ENCODE measurements around the gene LMTK3. TPM values are rescaled to one million over a fixed set of nuclear protein-coding genes. Genes with fewer than 3 reads are reported as not detected.
A peak's percentile ranks its signal among the peaks of the same experiment; 100 is the strongest.

LMTK3 gene
- total and polyA plus RNA-seq, 9 of the 15 experiments (the other 6 are each of a cell fraction or from before 2014, with no cell fraction given): 0.35 to 12.3 (median 2.0) TPM; not detected in 2

DNA sequence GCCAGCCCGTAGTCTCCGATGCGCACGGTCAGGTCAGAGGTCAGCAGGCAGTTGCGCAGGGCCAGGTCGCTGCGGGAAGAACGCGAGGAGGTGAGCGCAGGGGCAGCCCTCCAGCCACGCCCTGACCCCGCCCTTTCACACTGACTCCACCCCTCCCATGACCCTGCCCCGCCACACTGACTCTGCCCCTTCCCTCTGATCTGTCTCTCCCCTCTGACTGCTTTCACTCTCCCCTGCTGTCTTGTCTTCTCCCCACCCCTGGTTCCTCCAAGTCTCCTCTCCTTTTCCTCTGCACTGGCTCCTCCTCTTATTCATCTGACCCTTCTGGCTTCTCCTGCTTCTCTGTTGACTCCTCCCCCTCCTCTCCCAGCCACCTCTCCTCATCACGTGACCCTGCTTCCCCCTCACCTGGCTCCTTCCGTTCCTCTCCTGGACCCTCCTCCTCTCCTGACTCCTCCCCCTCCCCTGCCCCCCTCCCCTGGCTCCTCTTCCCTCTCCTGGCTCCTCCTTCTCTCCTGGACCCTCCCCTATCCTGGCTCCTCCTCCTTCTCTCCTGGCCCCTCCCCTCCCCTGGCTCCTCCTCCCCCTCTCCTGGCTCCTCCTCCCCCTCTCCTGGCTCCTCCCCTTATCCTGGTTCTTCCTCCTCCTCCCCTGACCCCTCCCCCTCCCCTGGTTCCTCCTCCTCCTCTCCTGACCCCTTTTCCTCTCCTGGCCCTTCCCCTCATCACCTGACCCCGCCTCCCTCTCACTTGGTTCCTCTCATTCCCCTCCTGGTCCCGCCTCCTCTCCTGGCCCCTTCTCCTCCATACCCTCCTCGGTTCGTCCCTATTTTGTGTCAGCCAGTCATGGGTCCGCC, 9.9 kb downstream of the LMTK3 start (continued):
- TF ChIP-seq HMGXB4 (CRISPR knock-in tag; IDR thresholded peaks at IDR 0.05): no peak
- TF ChIP-seq IFI16 (CRISPR knock-in tag; IDR thresholded peaks at IDR 0.05): no peak
- TF ChIP-seq SMAD2 (IDR thresholded peaks at IDR 0.05; ENCODE audit: low read depth, low read length): no peak
- peak; percentile 80 for TF ChIP-seq LEF1 (IDR thresholded peaks at IDR 0.05)
- TF ChIP-seq NCOR1 (IDR thresholded peaks at IDR 0.05): no peak
- no peak for TF ChIP-seq BRCA1 (IDR thresholded peaks at IDR 0.05)
- no peak for TF ChIP-seq BRCA1 (CRISPR knock-in tag; IDR thresholded peaks at IDR 0.05)
- TF ChIP-seq KAT2B (IDR thresholded peaks at IDR 0.05; ENCODE audit: low read depth, low read length): no peak
- TF ChIP-seq KDM4B (IDR thresholded peaks at IDR 0.05; ENCODE audit: borderline replicate concordance in 2 of 2, low read depth in 1 of 2): no peak
- no peak for TF ChIP-seq ERF (CRISPR knock-in tag; IDR thresholded peaks at IDR 0.05)
- peak; percentile 91 to 94 for TF ChIP-seq FOXK2 (conservative IDR thresholded peaks at IDR 0.05 in 1 of 2, IDR thresholded peaks at IDR 0.05 in 1 of 2; ENCODE audit: low read depth in 2 of 2)
- TF ChIP-seq HIVEP1 (CRISPR knock-in tag; IDR thresholded peaks at IDR 0.05): no peak
- TF ChIP-seq RFX5 (IDR thresholded peaks at IDR 0.05; ENCODE audit: low read depth, low read length): no peak
- no peak for TF ChIP-seq DDX20 (tag; IDR thresholded peaks at IDR 0.05; ENCODE audit: low read depth)
- no peak for TF ChIP-seq MYBL2 (IDR thresholded peaks at IDR 0.05; ENCODE audit: low read depth)
- no peak for TF ChIP-seq MYBL2 (CRISPR knock-in tag; IDR thresholded peaks at IDR 0.05; ENCODE audit: borderline replicate concordance)
- TF ChIP-seq ZNF212 (CRISPR knock-in tag; IDR thresholded peaks at IDR 0.05): no peak
- no peak for TF ChIP-seq SRSF9 (IDR thresholded peaks at IDR 0.05; ENCODE audit: borderline replicate concordance, low read depth, low read length)
- TF ChIP-seq, protein P1, sequence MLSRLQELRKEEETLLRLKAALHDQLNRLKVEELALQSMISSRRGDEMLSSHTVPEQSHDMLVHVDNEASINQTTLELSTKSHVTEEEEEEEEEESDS (CRISPR knock-in tag; IDR thresholded peaks at IDR 0.05): no peak
- 0 out of 2 replicates have a peak, but pooled peaks have one; percentile 29 for TF ChIP-seq CTBP1 (IDR thresholded peaks at IDR 0.05; ENCODE audit: borderline replicate concordance)
- no peak for TF ChIP-seq ELF2 (CRISPR knock-in tag; IDR thresholded peaks at IDR 0.05)
- TF ChIP-seq CC2D1A (IDR thresholded peaks at IDR 0.05): 0 out of 2 replicates have a peak, but pooled peaks have one; percentile 23
- no peak for TF ChIP-seq U2AF2 (optimal IDR thresholded peaks at IDR 0.05; ENCODE audit: low read depth, low read length)
- TF ChIP-seq MAFK (IDR thresholded peaks at IDR 0.05; ENCODE audit: low read length): no peak
- TF ChIP-seq CTCF (IDR thresholded peaks at IDR 0.05 in 2 of 3, conservative IDR thresholded peaks at IDR 0.05 in 1 of 3; ENCODE audit: insufficient read depth in 2 of 3, low read depth in 1 of 3, low read length in 3 of 3): 0 out of 6 replicates have a peak, but pooled peaks of 1 of the 3 experiments have one; percentile 10
- TF ChIP-seq TRIM28 (IDR thresholded peaks at IDR 0.05): peak; percentile 99; the same call in 1 of the 2 replicates
- no peak for TF ChIP-seq ZBTB17 (CRISPR knock-in tag; IDR thresholded peaks at IDR 0.05)
- no peak for TF ChIP-seq E2F3 (CRISPR knock-in tag; IDR thresholded peaks at IDR 0.05)
